Prostate gland (tissue), 2 donors: ENCODE results near the gene IGHMBP2. TPM values are rescaled to one million over a fixed set of nuclear protein-coding genes. Genes with fewer than 3 reads are reported as not detected.

Source experiments
- DNase-seq: peaks from one replicate; pipeline ENCODE4 v3.0.0-alpha.2; 2019; ENCODE audit warnings: low spot score
- H3K27ac ChIP-seq, 2 donors: fragments of 200-600 bp; sonication (generic); 2 replicates each; pipeline ENCODE4 v1.5.1; 2017 to 2019
- H3K27me3 ChIP-seq: fragments of 200-600 bp; sonication (generic); replicated peaks from 2 replicates; pipeline ENCODE4 v1.5.1; 2019; ENCODE audit not compliant: insufficient read depth
- H3K36me3 ChIP-seq, 2 donors: fragments of 200-600 bp; sonication (generic); 1 replicate in 1 of 2; 2 replicates in 1 of 2; pipeline versions ENCODE4 v1.5.1 to v1.8.1; 2017 to 2019
- H3K4me1 ChIP-seq: fragments of 200-600 bp; sonication (generic); replicated peaks from 2 replicates; pipeline ENCODE4 v1.5.1; 2019
- H3K4me3 ChIP-seq, 2 donors: fragments of 200-600 bp; sonication (generic); 2 replicates each; pipeline ENCODE4 v1.5.1; 2017 to 2019
- H3K9me3 ChIP-seq: fragments of 200-600 bp; sonication (generic); 2 replicates; pipeline ENCODE4 v1.5.1; 2017
- POLR2A ChIP-seq: fragments of 450-650 bp; IDR thresholded peaks from one replicate; pipeline ENCODE4 v1.6.1; 2016; ENCODE audit warnings: antibody characterized with exemption, mild to moderate bottlenecking
- POLR2AphosphoS5 ChIP-seq: sonication (generic); formaldehyde crosslinking; IDR thresholded peaks from one replicate; pipeline ENCODE4 v1.6.1; 2017; ENCODE audit warnings: antibody characterized with exemption
- WGBS: methylation state at CpG from one replicate; pipeline ENCODE4 v1.1.5; 2018; 5-methylcytosine and 5-hydroxymethylcytosine counted together
- intact Hi-C: fragments of 100-400 bp; cut with DNase I; formaldehyde crosslinking; loops from one replicate; pipeline ENCODE4 v1.14.2; 2022
- total RNA-seq, 2 donors: library from RNA; depleted of rRNA; stranded (reverse); fragments of >200 nt; gene quantifications; one replicate each; pipeline ENCODE4 v1.1.0, GENCODE V29; 2016
- TF ChIP-seq, protein P1 (sequence below), 4 experiments: fragments of 200-600 bp in 2 of 4; fragments of 450-650 bp in 2 of 4; sonication (generic) in 2 of 4; IDR thresholded peaks; 1 replicate in 3 of 4; 2 replicates in 1 of 4; pipeline ENCODE4 v1.5.1; 2016 to 2019; ENCODE audit warnings: antibody characterized with exemption in 4 of 4, mild to moderate bottlenecking in 2 of 4, moderate library complexity in 2 of 4

IGHMBP2 gene
- total RNA-seq, 2 donors from 2014 or later = 17.3 to 34.0 TPM

DNA sequence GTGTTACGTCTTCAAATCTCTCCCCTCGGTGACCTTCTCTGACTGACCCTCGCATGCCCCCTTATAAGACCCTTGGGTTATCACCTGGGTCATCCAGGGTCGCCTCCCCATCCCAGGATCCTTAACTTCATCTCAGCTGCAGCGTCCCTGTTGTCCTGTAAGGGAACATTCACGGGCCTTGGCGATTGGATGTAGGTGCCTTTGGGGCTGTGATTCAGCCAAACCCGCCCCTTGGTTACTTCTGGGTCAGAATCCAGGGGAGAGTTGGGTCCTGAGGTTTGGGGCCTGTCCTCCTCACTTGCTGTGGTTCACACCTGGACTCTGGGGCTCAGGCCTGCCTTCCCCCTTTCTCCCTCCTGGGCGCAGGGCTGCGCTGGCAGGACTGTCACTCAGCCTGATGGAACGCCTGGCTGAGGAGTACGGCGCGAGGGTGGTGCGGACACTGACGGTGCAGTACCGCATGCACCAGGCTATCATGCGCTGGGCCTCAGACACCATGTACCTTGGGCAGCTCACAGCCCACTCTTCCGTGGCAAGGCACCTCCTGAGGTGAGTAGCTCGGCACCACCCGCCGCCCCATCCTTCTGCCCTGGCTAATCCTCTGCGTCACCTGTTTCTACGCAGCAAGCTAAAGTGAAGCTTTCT, 29.4 kb downstream of the IGHMBP2 start:
- no peaks in the 10 kb centered on the region for H3K27me3 ChIP-seq
- intact Hi-C loops = no loop called here
- H3K9me3 ChIP-seq = no peaks in the 10 kb centered on the region
- H3K36me3 ChIP-seq = peaks cover 10 to 13% of the 10 kb centered on the region in 2 donors
- 97% methylated on average over 24 of the region's 24 CpGs for WGBS
- no peak for DNase-seq
- H3K27ac ChIP-seq = peak overlapping the region; percentile 15 to 56
- no peak overlapping the region for H3K4me3 ChIP-seq
- no peaks in the 10 kb centered on the region for H3K4me1 ChIP-seq
- no peak for TF ChIP-seq POLR2A
- TF ChIP-seq POLR2AphosphoS5 = no peak
- TF ChIP-seq, protein P1, sequence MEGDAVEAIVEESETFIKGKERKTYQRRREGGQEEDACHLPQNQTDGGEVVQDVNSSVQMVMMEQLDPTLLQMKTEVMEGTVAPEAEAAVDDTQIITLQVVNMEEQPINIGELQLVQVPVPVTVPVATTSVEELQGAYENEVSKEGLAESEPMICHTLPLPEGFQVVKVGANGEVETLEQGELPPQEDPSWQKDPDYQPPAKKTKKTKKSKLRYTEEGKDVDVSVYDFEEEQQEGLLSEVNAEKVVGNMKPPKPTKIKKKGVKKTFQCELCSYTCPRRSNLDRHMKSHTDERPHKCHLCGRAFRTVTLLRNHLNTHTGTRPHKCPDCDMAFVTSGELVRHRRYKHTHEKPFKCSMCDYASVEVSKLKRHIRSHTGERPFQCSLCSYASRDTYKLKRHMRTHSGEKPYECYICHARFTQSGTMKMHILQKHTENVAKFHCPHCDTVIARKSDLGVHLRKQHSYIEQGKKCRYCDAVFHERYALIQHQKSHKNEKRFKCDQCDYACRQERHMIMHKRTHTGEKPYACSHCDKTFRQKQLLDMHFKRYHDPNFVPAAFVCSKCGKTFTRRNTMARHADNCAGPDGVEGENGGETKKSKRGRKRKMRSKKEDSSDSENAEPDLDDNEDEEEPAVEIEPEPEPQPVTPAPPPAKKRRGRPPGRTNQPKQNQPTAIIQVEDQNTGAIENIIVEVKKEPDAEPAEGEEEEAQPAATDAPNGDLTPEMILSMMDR (IDR thresholded peaks at IDR 0.05) = no peak

DNA sequence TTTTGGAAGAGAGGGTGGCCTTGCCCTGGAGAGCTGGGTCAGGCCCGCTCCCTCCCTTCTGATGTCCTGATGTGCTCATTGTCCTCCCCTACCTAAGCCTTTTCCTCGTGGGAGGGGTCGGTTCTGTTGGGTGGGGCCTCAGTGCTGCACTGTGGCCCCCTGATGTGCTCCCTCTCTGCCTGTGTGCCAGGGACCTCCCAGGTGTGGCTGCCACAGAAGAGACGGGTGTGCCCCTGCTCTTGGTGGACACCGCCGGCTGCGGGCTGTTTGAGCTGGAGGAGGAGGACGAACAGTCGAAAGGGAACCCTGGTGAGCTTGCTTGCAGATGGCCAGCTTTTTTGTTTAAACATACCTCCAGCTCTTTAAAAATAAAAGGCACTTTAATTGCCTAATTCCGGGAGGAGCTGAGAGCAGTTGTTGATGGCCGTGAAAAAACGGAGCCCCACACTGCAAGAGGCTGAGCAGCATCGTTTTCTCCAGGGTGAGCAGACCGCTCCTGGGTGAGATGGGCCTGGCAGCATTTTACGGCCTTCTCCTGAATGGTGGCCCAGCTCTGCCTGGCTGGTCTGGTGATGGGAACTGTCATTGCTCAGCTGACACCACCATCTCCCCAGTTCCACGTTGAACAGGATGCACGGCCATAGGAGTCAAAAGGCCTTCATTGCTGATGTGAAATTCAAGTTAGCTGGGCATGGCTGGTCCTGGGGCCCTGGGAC, 30.1 kb downstream of the IGHMBP2 start:
- intact Hi-C loops = no loop called here
- 58% methylated on average over 17 of the region's 17 CpGs for WGBS
- no peak for TF ChIP-seq POLR2AphosphoS5
- Histone ChIP-seq H3K27ac (peak overlapping the region; percentile 15 to 56), H3K9me3 (no peaks in the 10 kb centered on the region), H3K4me1 (no peaks in the 10 kb centered on the region), H3K36me3 (peaks cover 10 to 13% of the 10 kb centered on the region in 2 donors), H3K4me3 (no peak overlapping the region), H3K27me3 (no peaks in the 10 kb centered on the region)
- DNase-seq = no peak

DNA sequence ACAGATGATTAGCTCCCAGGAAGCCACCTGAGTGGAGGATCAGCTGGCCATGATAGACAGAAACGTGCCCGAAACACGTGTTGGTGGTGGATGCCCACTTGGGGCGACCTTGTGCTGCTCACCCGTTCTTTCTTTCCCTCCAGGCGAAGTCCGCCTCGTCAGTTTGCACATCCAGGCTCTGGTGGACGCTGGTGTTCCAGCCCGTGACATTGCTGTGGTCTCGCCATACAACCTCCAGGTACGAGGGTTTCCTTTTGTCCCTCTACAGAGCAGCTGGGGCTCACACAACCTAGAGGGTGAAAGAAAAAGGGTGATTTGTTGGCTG, 30.6 kb downstream of the IGHMBP2 start:
- no peaks in the 10 kb centered on the region for H3K27me3 ChIP-seq
- no peak for DNase-seq
- no peaks in the 10 kb centered on the region for H3K4me1 ChIP-seq
- H3K27ac ChIP-seq = peak overlapping the region; percentile 15 to 56
- 92% methylated on average over 12 of the region's 12 CpGs for WGBS
- H3K9me3 ChIP-seq = no peaks in the 10 kb centered on the region
- peaks cover 9 to 10% of the 10 kb centered on the region in 2 donors for H3K36me3 ChIP-seq
- no peak overlapping the region for H3K4me3 ChIP-seq
- intact Hi-C loops = no loop called here
- TF ChIP-seq POLR2A (no peak), POLR2AphosphoS5 (no peak)
- TF ChIP-seq, protein P1 (IDR thresholded peaks at IDR 0.05) = no peak

DNA sequence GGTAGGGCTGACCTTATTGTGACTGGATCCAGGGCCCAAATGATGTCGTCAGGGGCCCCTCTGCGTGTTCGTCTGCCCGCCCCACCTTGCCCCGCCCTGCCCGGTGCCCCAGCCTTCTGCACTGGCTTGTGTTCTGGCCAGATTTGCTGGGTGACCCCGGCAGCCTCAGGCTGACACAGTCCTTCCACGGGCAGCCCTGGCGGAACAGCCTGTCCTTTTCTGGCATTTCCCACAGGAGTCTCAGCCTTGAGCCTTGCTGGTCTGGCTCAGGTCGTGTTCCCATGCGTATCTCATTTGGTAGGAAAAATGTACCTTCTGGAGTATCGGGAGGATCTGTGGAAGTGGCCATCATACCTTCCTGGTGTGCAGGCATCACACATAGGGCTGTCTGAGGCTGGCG, 31.0 kb downstream of the IGHMBP2 start:
- Histone ChIP-seq H3K4me1 (no peaks in the 10 kb centered on the region), H3K4me3 (no peak overlapping the region), H3K36me3 (peaks cover 9 to 10% of the 10 kb centered on the region in 2 donors), H3K9me3 (no peaks in the 10 kb centered on the region), H3K27me3 (no peaks in the 10 kb centered on the region), H3K27ac (peak overlapping the region; percentile 15 to 56)
- 76% methylated on average over 13 of the region's 13 CpGs for WGBS
- no peak for DNase-seq
- intact Hi-C loops = no loop called here
- TF ChIP-seq, protein P1 (IDR thresholded peaks at IDR 0.05) = no peak
- TF ChIP-seq POLR2A = no peak
- TF ChIP-seq POLR2AphosphoS5 = no peak

DNA sequence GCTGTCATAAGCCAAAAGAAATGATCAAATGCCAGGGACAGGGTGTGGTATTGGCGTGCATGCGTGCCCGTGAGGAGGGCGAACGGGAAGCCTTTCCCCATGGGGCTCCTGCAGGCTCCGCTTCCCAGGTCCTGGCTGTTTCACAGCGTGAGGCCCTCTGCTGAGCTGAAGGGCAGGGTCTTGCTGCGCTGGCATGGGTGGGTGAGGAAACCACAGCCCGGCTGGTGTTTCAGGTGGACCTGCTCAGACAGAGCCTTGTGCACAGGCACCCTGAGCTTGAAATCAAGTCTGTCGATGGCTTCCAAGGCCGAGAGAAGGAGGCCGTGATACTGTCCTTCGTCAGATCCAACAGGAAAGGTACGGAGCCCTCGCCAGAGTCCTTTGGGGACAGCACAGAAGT, 31.4 kb downstream of the IGHMBP2 start:
- H3K27ac ChIP-seq = peak overlapping the region; percentile 15 to 56
- TF ChIP-seq POLR2AphosphoS5 = no peak
- no peak for TF ChIP-seq POLR2A
- TF ChIP-seq, protein P1 (IDR thresholded peaks at IDR 0.05) = no peak
- DNase-seq = no peak
- no peaks in the 10 kb centered on the region for H3K27me3 ChIP-seq
- intact Hi-C loops = no loop called here
- H3K36me3 ChIP-seq = peaks cover 5 to 10% of the 10 kb centered on the region in 2 donors
- H3K4me3 ChIP-seq = no peak overlapping the region
- H3K9me3 ChIP-seq = no peaks in the 10 kb centered on the region
- no peaks in the 10 kb centered on the region for H3K4me1 ChIP-seq
- 93% methylated on average over 15 of the region's 15 CpGs for WGBS
